Liver (tissue), 9 donors: ENCODE results near the gene ZNF438. TPM values are rescaled to one million over a fixed set of nuclear protein-coding genes. Genes with fewer than 3 reads are reported as not detected.

Source experiments
- DNase-seq: peaks from one replicate; pipeline ENCODE4 v3.0.0-alpha.2; 2017; ENCODE audit warnings: low spot score
- H3K27ac ChIP-seq, 2 donors: one replicate each; pipeline ENCODE4 v1.7.0; 2013; ENCODE audit warnings: inconsistent platforms in 2 of 2, low read length in 2 of 2, control low read depth in 1 of 2, low read depth in 1 of 2, mild to moderate bottlenecking in 1 of 2
- H3K27me3 ChIP-seq, 4 donors: one replicate each; pipeline versions ENCODE4 v1.6.1 to v1.7.0; 2013; ENCODE audit warnings: low read length in 3 of 4, inconsistent platforms in 1 of 4, mild to moderate bottlenecking in 1 of 4, moderate library complexity in 1 of 4; ENCODE audit not compliant: control insufficient read depth in 4 of 4, insufficient read depth in 4 of 4
- H3K36me3 ChIP-seq, 4 donors: one replicate each; pipeline versions ENCODE4 v1.6.1 to v1.7.0; 2013; ENCODE audit warnings: low read length in 3 of 4, mild to moderate bottlenecking in 3 of 4, low read depth in 1 of 4, moderate library complexity in 1 of 4; ENCODE audit not compliant: control insufficient read depth in 4 of 4, insufficient read depth in 3 of 4
- H3K4me1 ChIP-seq, 4 donors: one replicate each; pipeline versions ENCODE4 v1.6.1 to v1.7.0; 2013; ENCODE audit warnings: low read length in 3 of 4, mild to moderate bottlenecking in 3 of 4, moderate library complexity in 1 of 4; ENCODE audit not compliant: control insufficient read depth in 4 of 4, insufficient read depth in 4 of 4
- H3K4me3 ChIP-seq, 3 donors: one replicate each; pipeline versions ENCODE4 v1.6.1 to v1.7.0; 2013; ENCODE audit warnings: low read length in 3 of 3, control low read depth in 1 of 3, low read depth in 1 of 3, mild to moderate bottlenecking in 1 of 3
- H3K9ac ChIP-seq, 2 donors: one replicate each; pipeline ENCODE4 v1.7.0; 2013; ENCODE audit warnings: low read length in 2 of 2, mild to moderate bottlenecking in 2 of 2, moderate library complexity in 2 of 2, control low read depth in 1 of 2, low read depth in 1 of 2
- H3K9me3 ChIP-seq, 4 donors: one replicate each; pipeline versions ENCODE4 v1.6.1 to v1.7.0; 2013; ENCODE audit warnings: low read length in 3 of 4; ENCODE audit not compliant: control insufficient read depth in 4 of 4
- EGR1 ChIP-seq, 2 donors: IDR thresholded peaks; 2 replicates each; pipeline ENCODE4 v1.6.1; 2016 to 2018; ENCODE audit warnings: antibody characterized with exemption in 2 of 2, low read depth in 2 of 2
- FOXA1 ChIP-seq: IDR thresholded peaks from 2 replicates; pipeline ENCODE4 v1.6.1; 2016; ENCODE audit warnings: antibody characterized with exemption
- FOXA2 ChIP-seq: IDR thresholded peaks from 2 replicates; pipeline ENCODE4 v1.6.1; 2016; ENCODE audit warnings: antibody characterized with exemption
- GABPA ChIP-seq, 2 donors: IDR thresholded peaks in 1 of 2; conservative IDR thresholded peaks in 1 of 2; 2 replicates each; pipeline ENCODE4 v1.6.1; 2016; ENCODE audit warnings: antibody characterized with exemption in 2 of 2, mild to moderate bottlenecking in 1 of 2, moderate library complexity in 1 of 2
- HNF4A ChIP-seq, 2 donors: conservative IDR thresholded peaks; 2 replicates each; pipeline ENCODE4 v1.6.1; 2016; ENCODE audit warnings: antibody characterized with exemption in 2 of 2, mild to moderate bottlenecking in 2 of 2
- HNF4G ChIP-seq: IDR thresholded peaks from 2 replicates; pipeline ENCODE4 v1.6.1; 2016; ENCODE audit warnings: antibody characterized with exemption
- JUND ChIP-seq, 2 donors: IDR thresholded peaks; 2 replicates each; pipeline ENCODE4 v1.6.1; 2016; ENCODE audit warnings: antibody characterized with exemption in 2 of 2
- NR2F2 ChIP-seq: IDR thresholded peaks from 2 replicates; pipeline ENCODE4 v1.6.1; 2016; ENCODE audit warnings: antibody characterized with exemption
- RAD21 ChIP-seq, 2 donors: IDR thresholded peaks; 2 replicates each; pipeline ENCODE4 v1.6.1; 2016; ENCODE audit warnings: antibody characterized with exemption in 2 of 2, mild to moderate bottlenecking in 2 of 2
- SP1 ChIP-seq: IDR thresholded peaks from 2 replicates; pipeline ENCODE4 v1.6.1; 2018; ENCODE audit warnings: antibody characterized with exemption, mild to moderate bottlenecking
- TAF1 ChIP-seq: conservative IDR thresholded peaks from 2 replicates; pipeline ENCODE4 v1.6.1; 2016; ENCODE audit warnings: antibody characterized with exemption, mild to moderate bottlenecking
- WGBS: extraction: QIAGEN DNeasy Blood & Tissue Kit; methylation state at CpG from one replicate; pipeline ENCODE4 v1.1.7; 2013; 5-methylcytosine and 5-hydroxymethylcytosine counted together
- polyA plus RNA-seq, 2 donors: library from polyadenylated mRNA; stranded (reverse) in 1 of 2; unstranded in 1 of 2; fragments of 200-250 nt in 1 of 2; fragments of >200 nt in 1 of 2; fragmentation: Nextera tagmentation in 1 of 2; extraction: Ambion mirVana in 1 of 2; gene quantifications; one replicate each; pipeline versions ENCODE4 v1.2.1 to v1.2.3, GENCODE V29; 2013 to 2015
- total RNA-seq, 2 donors: library from RNA; depleted of rRNA; stranded (reverse); fragments of >200 nt; gene quantifications; one replicate each; pipeline ENCODE4 v1.2.3, GENCODE V29; 2014
- TF ChIP-seq, protein P1 (sequence below): IDR thresholded peaks from 2 replicates; pipeline ENCODE4 v1.6.1; 2016; ENCODE audit warnings: antibody characterized with exemption, mild to moderate bottlenecking
- TF ChIP-seq, protein P2 (sequence below): IDR thresholded peaks from 2 replicates; pipeline ENCODE4 v1.6.1; 2016; ENCODE audit warnings: antibody characterized with exemption
- TF ChIP-seq, protein P3 (sequence below): fragments of 150-350 bp; IDR thresholded peaks from 2 replicates; pipeline ENCODE4 v1.5.1; 2017; ENCODE audit warnings: improper control_type of control experiment, low read depth, low read length; ENCODE audit not compliant: missing input control
- TF ChIP-seq, protein P4 (sequence below): IDR thresholded peaks from 2 replicates; pipeline ENCODE4 v1.6.1; 2016; ENCODE audit warnings: antibody characterized with exemption
- donor health status: healthy.
- donor health status: healthy.
- donor health status: healthy.
- donor health status: healthy.
- donor health status: healthy.

Gene ZNF438
- total and polyA plus RNA-seq, 4 donors, result 1.9 to 2.9 (median 2.2) TPM

DNA sequence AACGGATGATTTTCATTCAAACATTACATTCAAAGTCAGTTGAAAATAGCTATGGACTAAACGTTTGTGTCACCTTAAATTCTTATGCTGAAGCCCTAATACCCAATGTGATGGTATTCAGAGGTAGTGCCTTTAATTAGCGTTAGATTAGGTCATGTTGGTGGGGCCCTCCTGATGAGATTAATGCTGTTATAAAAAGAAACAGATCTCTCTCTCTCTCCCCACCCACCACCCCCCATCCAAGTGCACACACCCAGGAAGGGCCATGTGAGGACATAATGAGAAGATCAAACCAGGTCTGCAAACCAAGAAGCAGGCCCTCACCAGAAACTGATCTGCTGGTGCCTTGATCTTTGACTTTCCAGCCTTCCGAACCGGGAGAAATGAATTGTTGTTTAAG lies 44.2 kb downstream of the ZNF438 start (continued):
- TF ChIP-seq, protein P1, sequence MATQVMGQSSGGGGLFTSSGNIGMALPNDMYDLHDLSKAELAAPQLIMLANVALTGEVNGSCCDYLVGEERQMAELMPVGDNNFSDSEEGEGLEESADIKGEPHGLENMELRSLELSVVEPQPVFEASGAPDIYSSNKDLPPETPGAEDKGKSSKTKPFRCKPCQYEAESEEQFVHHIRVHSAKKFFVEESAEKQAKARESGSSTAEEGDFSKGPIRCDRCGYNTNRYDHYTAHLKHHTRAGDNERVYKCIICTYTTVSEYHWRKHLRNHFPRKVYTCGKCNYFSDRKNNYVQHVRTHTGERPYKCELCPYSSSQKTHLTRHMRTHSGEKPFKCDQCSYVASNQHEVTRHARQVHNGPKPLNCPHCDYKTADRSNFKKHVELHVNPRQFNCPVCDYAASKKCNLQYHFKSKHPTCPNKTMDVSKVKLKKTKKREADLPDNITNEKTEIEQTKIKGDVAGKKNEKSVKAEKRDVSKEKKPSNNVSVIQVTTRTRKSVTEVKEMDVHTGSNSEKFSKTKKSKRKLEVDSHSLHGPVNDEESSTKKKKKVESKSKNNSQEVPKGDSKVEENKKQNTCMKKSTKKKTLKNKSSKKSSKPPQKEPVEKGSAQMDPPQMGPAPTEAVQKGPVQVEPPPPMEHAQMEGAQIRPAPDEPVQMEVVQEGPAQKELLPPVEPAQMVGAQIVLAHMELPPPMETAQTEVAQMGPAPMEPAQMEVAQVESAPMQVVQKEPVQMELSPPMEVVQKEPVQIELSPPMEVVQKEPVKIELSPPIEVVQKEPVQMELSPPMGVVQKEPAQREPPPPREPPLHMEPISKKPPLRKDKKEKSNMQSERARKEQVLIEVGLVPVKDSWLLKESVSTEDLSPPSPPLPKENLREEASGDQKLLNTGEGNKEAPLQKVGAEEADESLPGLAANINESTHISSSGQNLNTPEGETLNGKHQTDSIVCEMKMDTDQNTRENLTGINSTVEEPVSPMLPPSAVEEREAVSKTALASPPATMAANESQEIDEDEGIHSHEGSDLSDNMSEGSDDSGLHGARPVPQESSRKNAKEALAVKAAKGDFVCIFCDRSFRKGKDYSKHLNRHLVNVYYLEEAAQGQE, result no peak
- no peak for TF ChIP-seq FOXA2

DNA sequence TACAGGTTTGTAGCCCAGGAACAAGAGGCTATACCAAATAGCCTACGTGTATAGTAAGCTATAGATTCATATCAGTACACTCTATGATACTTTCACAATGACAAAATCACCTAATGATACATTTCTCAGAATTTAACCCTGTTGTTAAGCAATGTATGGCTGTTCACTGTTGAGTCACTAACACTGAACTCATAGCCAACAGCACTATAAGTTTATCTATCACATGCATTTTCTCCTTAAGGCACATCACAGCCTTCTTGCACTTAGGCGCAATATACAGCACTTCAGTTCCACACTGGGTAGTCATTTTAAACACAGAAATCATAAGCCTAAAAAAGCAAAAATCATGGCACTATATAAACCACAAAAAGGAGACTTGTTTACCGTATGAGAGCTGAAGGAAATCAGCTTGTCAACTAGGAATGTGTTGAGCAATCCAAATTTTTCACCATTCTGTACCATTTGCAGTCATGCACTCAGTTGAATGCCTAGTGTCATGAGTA lies 45.6 kb downstream of the ZNF438 start:
- TF ChIP-seq FOXA1, result no peak
- TF ChIP-seq, protein P1, result no peak
- TF ChIP-seq, protein P2, sequence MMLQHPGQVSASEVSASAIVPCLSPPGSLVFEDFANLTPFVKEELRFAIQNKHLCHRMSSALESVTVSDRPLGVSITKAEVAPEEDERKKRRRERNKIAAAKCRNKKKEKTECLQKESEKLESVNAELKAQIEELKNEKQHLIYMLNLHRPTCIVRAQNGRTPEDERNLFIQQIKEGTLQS, result no peak
- Histone ChIP-seq H3K4me3 (no peak overlapping the region), H3K27ac (no peak overlapping the region), H3K27me3 (no peaks in the 10 kb centered on the region), H3K9me3 (no peaks in the 10 kb centered on the region), H3K4me1 (peaks cover 2 to 5% (median 4%) of the 10 kb centered on the region in 4 donors), H3K36me3 (peaks cover 0 to 2% (median 0%) of the 10 kb centered on the region in 4 donors), H3K9ac (no peak overlapping the region)
- 72% methylated on average over 3 of the region's 3 CpGs for WGBS
- DNase-seq, result no peak

DNA sequence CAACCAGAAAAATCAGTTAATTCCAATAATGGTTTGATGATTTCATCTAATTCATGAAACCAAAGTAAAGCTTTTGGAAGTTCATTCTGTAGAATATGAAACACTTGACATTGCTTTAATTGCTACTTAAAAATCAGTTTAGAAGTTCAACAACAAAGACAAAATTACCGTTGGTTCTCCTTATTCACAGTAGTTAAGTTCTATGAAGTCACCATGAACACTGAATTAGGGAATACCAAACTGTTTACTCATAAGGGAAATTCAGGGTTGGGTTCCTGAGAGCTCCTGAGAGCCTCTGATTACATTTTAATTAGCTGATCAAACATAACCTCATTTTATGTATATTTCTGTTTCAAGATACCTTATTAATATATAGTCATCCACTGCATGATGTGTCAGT lies 46.2 kb downstream of the ZNF438 start:
- 86% methylated on average over 1 of the region's 1 CpG for WGBS
- no peaks in the 10 kb centered on the region for H3K27me3 ChIP-seq
- no peak overlapping the region for H3K9ac ChIP-seq
- H3K36me3 ChIP-seq, result peaks cover 0 to 2% (median 0%) of the 10 kb centered on the region in 4 donors
- no peaks in the 10 kb centered on the region for H3K9me3 ChIP-seq
- peaks cover 0 to 8% (median 5%) of the 10 kb centered on the region in 4 donors for H3K4me1 ChIP-seq
- no peak overlapping the region for H3K27ac ChIP-seq
- no peak for TF ChIP-seq GABPA (IDR thresholded peaks at IDR 0.05 in 1 of 2, conservative IDR thresholded peaks at IDR 0.05 in 1 of 2)
- TF ChIP-seq, protein P1, result no peak
- TF ChIP-seq, protein P3, sequence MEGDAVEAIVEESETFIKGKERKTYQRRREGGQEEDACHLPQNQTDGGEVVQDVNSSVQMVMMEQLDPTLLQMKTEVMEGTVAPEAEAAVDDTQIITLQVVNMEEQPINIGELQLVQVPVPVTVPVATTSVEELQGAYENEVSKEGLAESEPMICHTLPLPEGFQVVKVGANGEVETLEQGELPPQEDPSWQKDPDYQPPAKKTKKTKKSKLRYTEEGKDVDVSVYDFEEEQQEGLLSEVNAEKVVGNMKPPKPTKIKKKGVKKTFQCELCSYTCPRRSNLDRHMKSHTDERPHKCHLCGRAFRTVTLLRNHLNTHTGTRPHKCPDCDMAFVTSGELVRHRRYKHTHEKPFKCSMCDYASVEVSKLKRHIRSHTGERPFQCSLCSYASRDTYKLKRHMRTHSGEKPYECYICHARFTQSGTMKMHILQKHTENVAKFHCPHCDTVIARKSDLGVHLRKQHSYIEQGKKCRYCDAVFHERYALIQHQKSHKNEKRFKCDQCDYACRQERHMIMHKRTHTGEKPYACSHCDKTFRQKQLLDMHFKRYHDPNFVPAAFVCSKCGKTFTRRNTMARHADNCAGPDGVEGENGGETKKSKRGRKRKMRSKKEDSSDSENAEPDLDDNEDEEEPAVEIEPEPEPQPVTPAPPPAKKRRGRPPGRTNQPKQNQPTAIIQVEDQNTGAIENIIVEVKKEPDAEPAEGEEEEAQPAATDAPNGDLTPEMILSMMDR, result no peak
- TF ChIP-seq, protein P2, result no peak
- no peak for TF ChIP-seq FOXA2
- TF ChIP-seq HNF4A (conservative IDR thresholded peaks at IDR 0.05), result no peak
- no peak for TF ChIP-seq EGR1 (IDR thresholded peaks at IDR 0.05; ENCODE audit: low read depth in 2 of 2)
- TF ChIP-seq, protein P4, sequence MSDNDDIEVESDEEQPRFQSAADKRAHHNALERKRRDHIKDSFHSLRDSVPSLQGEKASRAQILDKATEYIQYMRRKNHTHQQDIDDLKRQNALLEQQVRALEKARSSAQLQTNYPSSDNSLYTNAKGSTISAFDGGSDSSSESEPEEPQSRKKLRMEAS, result no peak
- no peak for TF ChIP-seq FOXA1
- no peak for TF ChIP-seq SP1
- no peak for TF ChIP-seq RAD21 (IDR thresholded peaks at IDR 0.05)
- TF ChIP-seq JUND (IDR thresholded peaks at IDR 0.05), result no peak
- TF ChIP-seq HNF4G, result no peak
- no peak for TF ChIP-seq TAF1
- no peak for TF ChIP-seq NR2F2
- no peak for DNase-seq
- H3K4me3 ChIP-seq, result no peak overlapping the region
